Right lobe of liver (tissue), 6 donors: ENCODE measurements around the gene PKIG. TPM values are rescaled to one million over a fixed set of nuclear protein-coding genes. Genes with fewer than 3 reads are reported as not detected.
A peak's percentile ranks its signal among the peaks of the same experiment; 100 is the strongest.

Experiments
- ATAC-seq, 4 donors: fragments of 200-7000 bp; cut with Tn5 transposase; one replicate each; pipeline ENCODE4 v1.9.1; 2020; ENCODE audit warnings: mild to moderate bottlenecking in 4 of 4, moderate library complexity in 4 of 4
- DNase-seq, 3 donors: peaks; one replicate each; pipeline ENCODE4 v3.0.0-alpha.2; 2020
- H3K27ac ChIP-seq, 3 donors: fragments of 200-600 bp; one replicate each; pipeline ENCODE4 v1.8.0; 2022
- H3K27me3 ChIP-seq, 2 donors: fragments of 200-600 bp; one replicate each; pipeline ENCODE4 v1.8.0; 2022
- H3K36me3 ChIP-seq, 4 donors: fragments of 200-600 bp; sonication (generic) in 1 of 4; one replicate each; pipeline versions ENCODE4 v1.5.1 to v1.8.0; 2017 to 2022; ENCODE audit warnings: control low read depth in 1 of 4
- H3K4me1 ChIP-seq, 4 donors: fragments of 200-600 bp; sonication (generic) in 1 of 4; one replicate each; pipeline versions ENCODE4 v1.5.1 to v1.8.0; 2017 to 2022; ENCODE audit warnings: control low read depth in 1 of 4
- H3K4me3 ChIP-seq, 3 donors: fragments of 200-600 bp; one replicate each; pipeline ENCODE4 v1.8.0; 2022
- H3K9me3 ChIP-seq, 4 donors: fragments of 200-600 bp; sonication (generic) in 1 of 4; one replicate each; pipeline versions ENCODE4 v1.5.1 to v1.8.0; 2017 to 2022; ENCODE audit warnings: control low read depth in 1 of 4
- POLR2A ChIP-seq: fragments of 450-650 bp; IDR thresholded peaks from one replicate; pipeline ENCODE4 v1.6.1; 2017; ENCODE audit warnings: antibody characterized with exemption, mild to moderate bottlenecking
- WGBS: methylation state at CpG from one replicate; pipeline ENCODE4 v1.1.6; 2018; ENCODE audit warnings: low coverage, low lambda C conversion rate; ENCODE audit not compliant: insufficient coverage; ENCODE audit errors: missing lambda C conversion rate; 5-methylcytosine and 5-hydroxymethylcytosine counted together
- intact Hi-C, 2 donors: fragments of 100-400 bp; cut with DNase I; formaldehyde crosslinking; loops; one replicate each; pipeline versions ENCODE4 v1.11.2 to v1.14.1; 2022
- total RNA-seq, 6 experiments: library from RNA; depleted of rRNA in 2 of 6; stranded (reverse); fragments of >200 nt in 2 of 6; fragmentation: NEBNext Ultra II Directional in 3 of 6; extraction: Animal tissue kit (Norgen Biotek cat#: 25700) in 3 of 6; gene quantifications; one replicate each; pipeline versions ENCODE4 v1.1.0 to v1.2.4, GENCODE V29; 2016 to 2023
- TF ChIP-seq, protein P1 (sequence below), 4 donors: fragments of 200-600 bp in 3 of 4; fragments of 450-650 bp in 1 of 4; IDR thresholded peaks; one replicate each; pipeline versions ENCODE4 v1.5.1 to v1.8.0; 2016 to 2022; ENCODE audit warnings: antibody characterized with exemption in 4 of 4, mild to moderate bottlenecking in 2 of 4
- donor health status: DM: no; HTN: yes; CAD: no.
- donor health status: DM: no; HTN: no; CAD: no.
- donor health status: DM: no; HTN: no; CAD: no.
- donor health status: DM: no; HTN: yes; CAD: no.
- donor health status: DM: no; HTN: yes; CAD: no.

Gene PKIG
- total RNA-seq, 6 experiments from 2014 or later: 11.7 to 31.7 (median 21.8) TPM

DNA sequence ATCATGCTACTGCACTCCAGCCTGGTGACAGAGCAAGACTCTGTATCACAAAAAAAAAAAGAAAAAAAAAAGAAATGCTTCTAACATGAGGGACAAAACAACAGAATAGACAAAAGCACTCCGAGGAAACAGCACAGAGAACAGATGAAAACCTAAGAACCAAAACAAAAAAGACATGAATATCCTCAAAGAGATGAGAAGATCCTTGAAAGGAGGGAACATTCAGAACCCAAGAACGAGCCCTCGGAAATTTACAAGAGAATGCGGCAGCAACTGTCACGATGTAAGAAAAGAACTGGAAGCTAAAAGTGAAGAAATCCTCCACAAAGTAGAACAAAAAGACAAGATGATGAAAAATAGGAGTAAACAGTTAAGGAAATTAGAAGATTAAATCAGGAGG lies 47.9 kb downstream of the PKIG start:
- Histone ChIP-seq H3K9me3 (no peaks in the 10 kb centered on the region), H3K27ac (no peak overlapping the region), H3K4me3 (no peak overlapping the region), H3K27me3 (no peaks in the 10 kb centered on the region), H3K4me1 (no peaks in the 10 kb centered on the region), H3K36me3 (no peaks in the 10 kb centered on the region)
- intact Hi-C loops: no loop called here
- no peak for DNase-seq
- WGBS: 85% methylated on average over 5 of the region's 5 CpGs
- ATAC-seq: no peak
- no peak for TF ChIP-seq POLR2A
- TF ChIP-seq, protein P1, sequence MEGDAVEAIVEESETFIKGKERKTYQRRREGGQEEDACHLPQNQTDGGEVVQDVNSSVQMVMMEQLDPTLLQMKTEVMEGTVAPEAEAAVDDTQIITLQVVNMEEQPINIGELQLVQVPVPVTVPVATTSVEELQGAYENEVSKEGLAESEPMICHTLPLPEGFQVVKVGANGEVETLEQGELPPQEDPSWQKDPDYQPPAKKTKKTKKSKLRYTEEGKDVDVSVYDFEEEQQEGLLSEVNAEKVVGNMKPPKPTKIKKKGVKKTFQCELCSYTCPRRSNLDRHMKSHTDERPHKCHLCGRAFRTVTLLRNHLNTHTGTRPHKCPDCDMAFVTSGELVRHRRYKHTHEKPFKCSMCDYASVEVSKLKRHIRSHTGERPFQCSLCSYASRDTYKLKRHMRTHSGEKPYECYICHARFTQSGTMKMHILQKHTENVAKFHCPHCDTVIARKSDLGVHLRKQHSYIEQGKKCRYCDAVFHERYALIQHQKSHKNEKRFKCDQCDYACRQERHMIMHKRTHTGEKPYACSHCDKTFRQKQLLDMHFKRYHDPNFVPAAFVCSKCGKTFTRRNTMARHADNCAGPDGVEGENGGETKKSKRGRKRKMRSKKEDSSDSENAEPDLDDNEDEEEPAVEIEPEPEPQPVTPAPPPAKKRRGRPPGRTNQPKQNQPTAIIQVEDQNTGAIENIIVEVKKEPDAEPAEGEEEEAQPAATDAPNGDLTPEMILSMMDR (IDR thresholded peaks at IDR 0.05): no peak

DNA sequence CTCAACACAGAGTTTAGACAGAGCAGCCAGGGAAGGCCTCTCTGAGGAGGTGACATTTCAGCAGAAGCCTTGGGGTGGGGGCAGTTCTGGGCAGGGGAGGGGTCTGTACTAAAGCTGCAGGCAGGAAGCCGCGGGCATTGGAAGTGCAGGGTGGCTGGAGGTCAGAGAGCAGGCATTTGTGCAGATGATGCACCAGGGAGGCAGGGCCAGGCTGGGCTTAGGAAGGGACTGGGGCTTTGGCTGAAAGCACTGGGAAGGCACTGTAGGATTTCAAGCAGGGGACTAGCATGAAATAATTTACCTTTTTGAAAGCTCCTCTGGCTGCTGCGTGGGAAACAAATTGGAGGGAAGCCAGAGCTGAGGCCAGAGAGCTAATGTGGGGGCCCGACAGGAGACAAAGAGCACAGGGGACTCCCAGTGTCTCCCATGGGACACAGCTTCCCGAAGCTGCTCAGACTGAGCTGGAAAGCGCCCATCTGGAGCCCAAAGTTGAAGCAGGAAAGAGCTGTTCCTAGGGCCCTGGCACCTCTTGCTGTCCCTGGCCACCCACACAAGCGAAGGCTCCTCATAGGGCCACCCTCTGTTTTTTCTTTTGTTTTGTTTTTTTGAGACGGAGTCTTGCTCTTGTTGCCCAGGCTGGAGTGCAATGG lies 49.8 kb downstream of the PKIG start:
- intact Hi-C loops: no loop called here
- Histone ChIP-seq H3K27ac (no peak overlapping the region), H3K27me3 (no peaks in the 10 kb centered on the region), H3K9me3 (no peaks in the 10 kb centered on the region), H3K4me1 (no peaks in the 10 kb centered on the region), H3K4me3 (no peak overlapping the region), H3K36me3 (no peaks in the 10 kb centered on the region)
- no peak for TF ChIP-seq POLR2A
- TF ChIP-seq, protein P1 (IDR thresholded peaks at IDR 0.05): no peak
- WGBS: 64% methylated on average over 5 of the region's 8 CpGs
- DNase-seq (no peak), ATAC-seq (no peak)

DNA sequence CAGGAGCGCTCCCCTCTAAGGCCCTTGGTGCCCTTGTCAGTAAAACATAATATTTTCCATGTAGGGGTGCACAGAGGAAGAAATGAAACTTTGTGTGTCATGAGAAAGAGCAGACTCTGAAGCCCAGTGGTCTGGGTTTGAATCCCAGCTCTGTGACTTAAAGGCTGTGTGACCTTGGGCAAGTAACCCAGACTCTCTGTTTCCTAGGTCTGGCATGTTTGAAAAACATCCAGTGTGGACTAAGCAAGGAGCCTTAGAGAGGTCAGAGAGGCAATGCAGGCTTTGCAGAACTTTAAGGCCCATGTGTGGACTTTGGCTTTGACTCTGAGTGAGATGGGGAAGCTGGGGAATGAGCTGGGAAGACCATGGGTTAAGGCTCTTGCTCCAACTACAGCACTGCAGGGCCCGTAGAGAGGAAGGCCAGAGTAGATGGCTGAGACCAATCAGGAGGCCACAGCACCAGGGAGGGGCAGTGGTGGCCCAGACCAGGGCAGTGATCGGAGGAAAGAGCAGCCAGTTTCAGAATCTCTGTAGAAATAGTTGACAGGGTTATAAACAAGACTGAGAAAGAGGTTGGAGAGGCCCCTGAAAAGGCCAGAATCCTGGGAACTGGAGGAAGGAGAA lies 50.9 kb downstream of the PKIG start:
- 53% methylated on average over 2 of the region's 3 CpGs for WGBS
- DNase-seq (no peak), ATAC-seq (peak in 2 of 4 donors; percentile 16 to 18)
- H3K4me3 ChIP-seq: no peak overlapping the region
- TF ChIP-seq, protein P1 (IDR thresholded peaks at IDR 0.05): no peak
- no peak for TF ChIP-seq POLR2A
- intact Hi-C loops: no loop called here
- H3K27me3 ChIP-seq: no peaks in the 10 kb centered on the region
- no peaks in the 10 kb centered on the region for H3K9me3 ChIP-seq
- H3K4me1 ChIP-seq: no peaks in the 10 kb centered on the region
- no peaks in the 10 kb centered on the region for H3K36me3 ChIP-seq
- no peak overlapping the region for H3K27ac ChIP-seq

DNA sequence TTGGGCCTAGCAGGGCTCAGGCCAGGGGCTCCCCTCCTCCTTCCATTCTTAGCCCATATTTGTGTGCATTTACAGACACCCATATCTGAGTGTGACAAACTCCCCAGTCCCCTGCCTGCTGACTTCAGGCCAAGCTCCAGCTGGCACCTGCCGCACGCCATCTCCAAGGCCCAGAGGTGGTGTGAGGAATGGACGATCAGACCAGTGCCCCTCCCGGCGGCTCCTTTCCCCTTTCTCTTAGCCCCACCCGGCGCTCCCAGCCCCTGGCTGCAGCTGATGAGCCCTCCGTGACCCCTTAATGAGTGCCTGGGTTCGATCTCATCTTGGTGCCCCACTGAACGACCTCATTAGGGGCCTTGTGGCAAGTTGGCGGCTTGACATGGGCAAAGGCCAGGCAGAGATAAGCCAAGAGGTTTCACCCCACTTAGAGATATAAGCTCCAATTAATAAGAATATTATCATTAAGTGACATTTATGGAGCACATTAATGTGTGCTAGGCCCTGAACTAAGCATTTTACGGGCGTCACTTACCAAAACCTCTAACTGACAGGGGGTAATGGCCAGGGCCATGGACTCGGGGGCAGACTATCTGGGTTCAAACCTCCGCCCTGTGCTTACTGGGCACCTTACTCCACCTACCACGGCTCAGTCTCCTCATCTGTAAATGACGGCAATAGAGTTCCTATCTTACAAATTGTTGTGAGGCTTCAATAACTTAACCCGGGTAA lies 51.7 kb downstream of the PKIG start:
- H3K36me3 ChIP-seq: no peaks in the 10 kb centered on the region
- no peaks in the 10 kb centered on the region for H3K4me1 ChIP-seq
- H3K4me3 ChIP-seq: no peak overlapping the region
- intact Hi-C loops: no loop called here
- DNase-seq: no peak
- WGBS: 85% methylated on average over 11 of the region's 18 CpGs
- no peak overlapping the region for H3K27ac ChIP-seq
- no peaks in the 10 kb centered on the region for H3K9me3 ChIP-seq
- TF ChIP-seq, protein P1 (IDR thresholded peaks at IDR 0.05): no peak
- TF ChIP-seq POLR2A: no peak
- H3K27me3 ChIP-seq: no peaks in the 10 kb centered on the region
- ATAC-seq: no peak
